NT2/D1 (cell line): Measurements from ENCODE around the gene INAFM1.

Experiments used
- YY1 ChIP-seq: IDR thresholded peaks from 2 replicates; pipeline ENCODE4 v1.6.1; 2011; ENCODE audit not compliant: insufficient read length, insufficient read depth
- ZNF274 ChIP-seq: IDR thresholded peaks from 2 replicates; pipeline ENCODE4 v1.6.1; 2011; ENCODE audit warnings: mild to moderate bottlenecking, low read depth, low read length

GRCh38 chr19:47240996-47241918 lies 33.4 kb upstream of the INAFM1 start:
- no peak for TF ChIP-seq ZNF274
- TF ChIP-seq YY1: no peak
